Kidney (tissue), 14 donors: Measurements from ENCODE around the gene SH3PXD2A. TPM values are rescaled to one million over a fixed set of nuclear protein-coding genes. Genes with fewer than 3 reads are reported as not detected.

Source experiments
- DNase-seq, 5 donors: peaks; one replicate each; pipeline ENCODE4 v3.0.0-alpha.2; 2013 to 2020
- FAIRE-seq: peaks from 2 replicates; lab custom pipeline; 2012; peaks lifted over from hg19 to GRCh38; lab: Jason Lieb, UNC
- H3K27ac ChIP-seq, 2 donors: one replicate each; pipeline ENCODE4 v1.7.0; 2013; ENCODE audit warnings: low read depth in 2 of 2, low read length in 2 of 2, inconsistent platforms in 1 of 2
- H3K27me3 ChIP-seq: one replicate; pipeline ENCODE4 v1.7.1; 2013; ENCODE audit warnings: low read length, inconsistent platforms; ENCODE audit not compliant: control insufficient read depth, insufficient read depth
- H3K36me3 ChIP-seq, 3 donors: one replicate each; pipeline versions ENCODE4 v1.7.0 to v1.7.1; 2013; ENCODE audit warnings: low read length in 3 of 3, control low read depth in 1 of 3, inconsistent platforms in 1 of 3; ENCODE audit not compliant: insufficient read depth in 3 of 3, control insufficient read depth in 2 of 3
- H3K4me1 ChIP-seq, 3 donors: one replicate each; pipeline versions ENCODE4 v1.7.0 to v1.7.1; 2013; ENCODE audit warnings: low read length in 3 of 3, inconsistent platforms in 1 of 3, low read depth in 1 of 3; ENCODE audit not compliant: control insufficient read depth in 2 of 3, insufficient read depth in 2 of 3
- H3K4me3 ChIP-seq, 3 donors: one replicate each; pipeline versions ENCODE4 v1.7.0 to v1.8.1; 2013; ENCODE audit warnings: low read length in 3 of 3, control low read depth in 1 of 3, inconsistent platforms in 1 of 3
- H3K9ac ChIP-seq, 3 donors: one replicate each; pipeline versions ENCODE4 v1.7.0 to v1.7.1; 2013; ENCODE audit warnings: low read length in 3 of 3, control low read depth in 1 of 3, inconsistent platforms in 1 of 3
- H3K9me3 ChIP-seq, 3 donors: one replicate each; pipeline versions ENCODE4 v1.7.0 to v1.7.1; 2013; ENCODE audit warnings: low read length in 3 of 3, control low read depth in 1 of 3, inconsistent platforms in 1 of 3; ENCODE audit not compliant: control insufficient read depth in 2 of 3, insufficient read depth in 1 of 3
- intact Hi-C: fragments of 100-400 bp; cut with DNase I; formaldehyde crosslinking; loops from one replicate; pipeline ENCODE4 v1.11.1; 2022
- polyA plus RNA-seq: library from polyadenylated mRNA; stranded (reverse); fragments of 350-450 nt; fragmentation: Illumina TruSeq; extraction: RNeasy Lipid Tissue Mini Kit (QIAGEN cat#74804); gene quantifications from one replicate; pipeline ENCODE4 v1.2.3, GENCODE V29; 2014; ENCODE audit warnings: low read depth, low replicate concordance; ENCODE audit not compliant: insufficient read depth
- total RNA-seq: library from RNA; stranded (reverse); fragmentation: NEBNext Ultra II Directional; extraction: Animal tissue kit (Norgen Biotek cat#: 25700); gene quantifications from one replicate; pipeline ENCODE4 v1.2.1, GENCODE V29; 2021
- TF ChIP-seq, protein P1 (sequence below): IDR thresholded peaks from 3 replicates; pipeline ENCODE4 v1.5.1; 2012; ENCODE audit warnings: mild to moderate bottlenecking, moderate library complexity, borderline replicate concordance; ENCODE audit not compliant: insufficient read depth; ENCODE audit errors: extremely low read depth
- donor health status: control.
- donor health status: control.
- donor health status: control.
- donor health status: control.
- donor health status: control.
- donor health status: DM: yes; HTN: yes; CAD: no.
- donor health status: Normal renal cell carcinoma (clear cell type).

Gene SH3PXD2A
- total and polyA plus RNA-seq, 2 donors from 2014 or later, result 2.4 to 20.1 TPM

DNA sequence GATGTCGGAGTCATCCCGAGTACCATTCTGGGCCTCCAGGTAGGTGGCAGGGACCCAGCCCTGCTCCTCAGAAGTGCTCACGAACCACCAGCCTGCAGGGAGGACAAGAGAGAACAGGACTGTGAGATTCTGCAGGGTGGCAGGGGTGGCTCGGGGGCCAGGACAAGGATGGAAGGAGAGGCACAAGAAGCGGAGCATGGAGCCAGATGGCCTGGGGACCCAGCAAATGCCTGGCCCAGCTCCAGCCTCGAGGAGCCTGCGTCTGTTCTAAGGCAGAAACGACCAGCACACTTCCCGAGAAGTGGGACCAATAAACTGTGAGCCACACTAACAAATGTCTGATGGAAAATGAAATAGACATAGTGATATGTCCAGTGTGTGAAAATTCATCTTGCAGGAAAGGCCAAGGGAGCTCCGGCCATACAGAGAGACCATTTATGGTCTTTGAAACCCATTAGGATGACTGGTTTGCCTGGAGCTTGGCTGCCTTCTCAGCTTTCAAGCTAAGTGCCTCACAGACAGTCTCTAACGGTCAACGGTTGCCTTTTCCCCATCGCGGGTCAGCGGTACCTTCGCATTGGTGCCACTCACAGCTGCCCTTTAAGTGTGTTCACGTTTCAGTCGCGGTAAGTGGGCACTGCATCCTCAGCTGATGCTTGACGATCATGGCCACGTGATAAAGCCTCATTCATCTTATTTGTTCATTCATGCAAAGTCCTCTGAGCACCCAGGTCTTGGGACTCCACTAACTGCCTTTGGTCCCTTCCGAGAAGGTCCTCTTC lies 228.1 kb downstream of the SH3PXD2A start:
- Histone ChIP-seq H3K9ac (no peak overlapping the region), H3K4me3 (no peak overlapping the region), H3K27me3 (no peaks in the 10 kb centered on the region), H3K9me3 (no peaks in the 10 kb centered on the region), H3K36me3 (peaks cover 0 to 13% (median 6%) of the 10 kb centered on the region in 3 donors), H3K4me1 (peaks cover 0 to 2% (median 0%) of the 10 kb centered on the region in 3 donors), H3K27ac (no peak overlapping the region)
- DNase-seq, result no peak
- no peak for FAIRE-seq
- TF ChIP-seq, protein P1, sequence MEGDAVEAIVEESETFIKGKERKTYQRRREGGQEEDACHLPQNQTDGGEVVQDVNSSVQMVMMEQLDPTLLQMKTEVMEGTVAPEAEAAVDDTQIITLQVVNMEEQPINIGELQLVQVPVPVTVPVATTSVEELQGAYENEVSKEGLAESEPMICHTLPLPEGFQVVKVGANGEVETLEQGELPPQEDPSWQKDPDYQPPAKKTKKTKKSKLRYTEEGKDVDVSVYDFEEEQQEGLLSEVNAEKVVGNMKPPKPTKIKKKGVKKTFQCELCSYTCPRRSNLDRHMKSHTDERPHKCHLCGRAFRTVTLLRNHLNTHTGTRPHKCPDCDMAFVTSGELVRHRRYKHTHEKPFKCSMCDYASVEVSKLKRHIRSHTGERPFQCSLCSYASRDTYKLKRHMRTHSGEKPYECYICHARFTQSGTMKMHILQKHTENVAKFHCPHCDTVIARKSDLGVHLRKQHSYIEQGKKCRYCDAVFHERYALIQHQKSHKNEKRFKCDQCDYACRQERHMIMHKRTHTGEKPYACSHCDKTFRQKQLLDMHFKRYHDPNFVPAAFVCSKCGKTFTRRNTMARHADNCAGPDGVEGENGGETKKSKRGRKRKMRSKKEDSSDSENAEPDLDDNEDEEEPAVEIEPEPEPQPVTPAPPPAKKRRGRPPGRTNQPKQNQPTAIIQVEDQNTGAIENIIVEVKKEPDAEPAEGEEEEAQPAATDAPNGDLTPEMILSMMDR, result no peak
- intact Hi-C loops, result no loop called here

DNA sequence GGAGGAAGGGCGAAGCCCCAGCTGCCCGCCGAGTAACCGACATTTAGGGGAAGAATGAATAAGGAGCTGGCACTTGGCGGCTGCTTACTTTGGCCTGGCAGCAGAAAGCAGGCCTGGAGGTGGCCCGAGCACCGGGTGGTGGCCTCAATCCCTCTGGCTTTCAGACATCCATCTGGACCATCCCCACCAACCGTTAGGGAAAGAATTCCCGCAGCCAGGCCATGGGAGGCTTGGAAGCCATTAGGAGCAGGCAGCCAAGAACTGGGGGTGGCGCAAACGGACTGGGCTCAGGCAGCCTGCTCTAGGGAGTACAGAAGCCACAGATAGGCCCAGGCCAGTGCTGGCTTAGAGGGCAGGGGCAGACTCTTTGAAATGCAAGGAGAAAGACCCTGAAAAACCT lies 229.2 kb downstream of the SH3PXD2A start:
- peaks cover 0 to 13% (median 6%) of the 10 kb centered on the region in 3 donors for H3K36me3 ChIP-seq
- TF ChIP-seq, protein P1, result no peak
- intact Hi-C loops, result no loop called here

DNA sequence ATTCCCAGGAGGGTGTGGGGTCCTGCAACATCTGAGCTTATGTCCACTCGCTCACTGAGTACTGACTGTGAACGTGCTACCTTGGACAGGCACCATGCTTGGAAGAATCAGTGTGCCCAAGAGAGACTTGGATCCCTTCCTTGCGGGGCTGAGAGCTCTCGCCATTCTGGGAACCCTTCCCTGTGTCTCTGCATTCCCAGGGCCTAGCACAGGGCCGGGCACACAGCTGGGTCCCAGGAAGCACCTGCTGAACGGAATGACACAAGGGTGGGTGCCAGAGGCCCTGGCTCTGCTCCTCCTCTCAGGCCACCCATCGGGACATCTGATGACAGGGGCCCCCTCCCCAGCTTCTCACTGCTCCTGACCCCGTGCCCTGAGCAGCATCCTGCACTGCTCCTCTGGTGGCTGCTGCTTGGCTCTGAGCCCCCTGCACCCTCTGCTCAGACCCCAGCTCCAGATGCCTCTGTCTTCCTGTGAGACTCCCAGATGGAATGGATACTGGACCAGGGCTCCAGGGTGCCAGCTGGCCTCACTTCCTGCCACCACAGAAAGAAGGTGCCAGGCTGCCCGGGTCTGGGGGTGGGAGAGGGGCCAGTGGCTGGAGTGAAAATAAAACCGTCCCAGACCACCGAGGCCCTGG lies 232.3 kb downstream of the SH3PXD2A start:
- no peaks in the 10 kb centered on the region for H3K9me3 ChIP-seq
- peaks cover 0 to 18% (median 0%) of the 10 kb centered on the region in 3 donors for H3K4me1 ChIP-seq
- H3K9ac ChIP-seq, result no peak overlapping the region
- no peak overlapping the region for H3K27ac ChIP-seq
- intact Hi-C loops, result no loop called here
- no peak overlapping the region for H3K4me3 ChIP-seq
- FAIRE-seq (no peak), DNase-seq (no peak)
- peaks cover 2 to 18% (median 11%) of the 10 kb centered on the region in 3 donors for H3K36me3 ChIP-seq
- TF ChIP-seq, protein P1, result no peak
- H3K27me3 ChIP-seq, result no peaks in the 10 kb centered on the region

More for the DNA sequence above, 229.2 kb downstream of the SH3PXD2A start:
- H3K9me3 ChIP-seq, result no peaks in the 10 kb centered on the region
- H3K27ac ChIP-seq, result no peak overlapping the region
- no peak overlapping the region for H3K4me3 ChIP-seq
- DNase-seq (no peak), FAIRE-seq (no peak)
- H3K4me1 ChIP-seq, result peaks cover 0 to 2% (median 0%) of the 10 kb centered on the region in 3 donors
- H3K9ac ChIP-seq, result no peak overlapping the region
- H3K27me3 ChIP-seq, result no peaks in the 10 kb centered on the region
